ENCODE data around the gene OR1D5. TPM values are rescaled to one million over a fixed set of nuclear protein-coding genes. Genes with fewer than 3 reads are reported as not detected.

The OR1D5 gene
- polyA plus RNA-seq, 2 of the 4 experiments (the other 2 are of a cell fraction) = not detected

GRCh38 chr17:3026125-3026855 is 37.1 kb downstream of the OR1D5 start:
- no peak overlapping the region for H3K4me2 ChIP-seq
- no peak for TF ChIP-seq SREBF2 (IDR thresholded peaks at IDR 0.05)
- no peak for TF ChIP-seq TFCP2L1 (CRISPR knock-in tag; IDR thresholded peaks at IDR 0.05)
- TF ChIP-seq FOSB (CRISPR knock-in tag; IDR thresholded peaks at IDR 0.05) = no peak
- TF ChIP-seq EP300 (IDR thresholded peaks at IDR 0.05) = no peak
- no peak for TF ChIP-seq HDAC2 (IDR thresholded peaks at IDR 0.05)
- TF ChIP-seq SMC3 (IDR thresholded peaks at IDR 0.05) = no peak
- no peak for TF ChIP-seq FOSL2 (IDR thresholded peaks at IDR 0.05)
- TF ChIP-seq FOSL2 (CRISPR knock-in tag; IDR thresholded peaks at IDR 0.05) = no peak
- no peak for TF ChIP-seq FOXS1 (CRISPR knock-in tag; IDR thresholded peaks at IDR 0.05)
- TF ChIP-seq RNF2 (IDR thresholded peaks at IDR 0.05; ENCODE audit: borderline replicate concordance, low read depth) = no peak
- TF ChIP-seq HEYL (CRISPR knock-in tag; IDR thresholded peaks at IDR 0.05) = no peak
- TF ChIP-seq HOXB5 (CRISPR knock-in tag; IDR thresholded peaks at IDR 0.05) = no peak
- no peak for TF ChIP-seq MAFK (IDR thresholded peaks at IDR 0.05; ENCODE audit: partially characterized antibody)
- TF ChIP-seq HMGXB4 (CRISPR knock-in tag; IDR thresholded peaks at IDR 0.05; ENCODE audit: borderline replicate concordance) = no peak
- no peak for TF ChIP-seq E2F6 (IDR thresholded peaks at IDR 0.05; ENCODE audit: borderline replicate concordance, low read depth)
- TF ChIP-seq ESRRA (IDR thresholded peaks at IDR 0.05; ENCODE audit: borderline replicate concordance, low read length) = no peak
- TF ChIP-seq CBX2 (IDR thresholded peaks at IDR 0.05; ENCODE audit: borderline replicate concordance, low read depth) = no peak
- TF ChIP-seq CBX8 (IDR thresholded peaks at IDR 0.05) = no peak
- TF ChIP-seq KDM1A (IDR thresholded peaks at IDR 0.05; ENCODE audit: low read depth) = no peak
- ChIA-PET POLR2A (no interaction called here), CTCF (interaction anchor here (0.8 to 3.0 kb wide), 13 partner anchors 10 to 200 kb away, joined by 3 to 20 read pairs (median 3); no protein-coding TSS in a partner anchor)
- peak in 1 of 2 experiments; percentile 23; a peak in 3 of 6 replicates for ATAC-seq
- H3K4me3 ChIP-seq = no peak overlapping the region
- no peak for FAIRE-seq
- H3K27ac ChIP-seq = no peak overlapping the region
- DNase-seq (ENCODE audit: low read depth in 1 of 2, low spot score in 1 of 2) = no peak
- 90% methylated on average over 24 of the region's 26 CpGs for WGBS (ENCODE audit: missing lambda C conversion rate)
- H3K4me1 ChIP-seq = no peaks in the 10 kb centered on the region
- H3K9me3 ChIP-seq = peaks cover 33% of the 10 kb centered on the region; the same call in 2 of the 3 replicates

- TF ChIP-seq HEYL (CRISPR knock-in tag; IDR thresholded peaks at IDR 0.05) (no peak), NPAS2 (CRISPR knock-in tag; IDR thresholded peaks at IDR 0.05; ENCODE audit: borderline replicate concordance) (no peak), NFE2L2 (conservative IDR thresholded peaks at IDR 0.05; ENCODE audit: low read length) (no peak), ZC3H11A (IDR thresholded peaks at IDR 0.05) (no peak), SMC3 (IDR thresholded peaks at IDR 0.05) (no peak), HOXB5 (CRISPR knock-in tag; IDR thresholded peaks at IDR 0.05) (no peak), CBX8 (IDR thresholded peaks at IDR 0.05) (no peak), MAFK (IDR thresholded peaks at IDR 0.05; ENCODE audit: partially characterized antibody) (no peak), ZFP36 (IDR thresholded peaks at IDR 0.05; ENCODE audit: borderline replicate concordance, partially characterized antibody) (no peak), ZNF302 (CRISPR knock-in tag; IDR thresholded peaks at IDR 0.05) (no peak), TFCP2L1 (CRISPR knock-in tag; IDR thresholded peaks at IDR 0.05) (no peak), EHF (CRISPR knock-in tag; IDR thresholded peaks at IDR 0.05) (no peak), E2F6 (IDR thresholded peaks at IDR 0.05; ENCODE audit: borderline replicate concordance, low read depth) (no peak), USF2 (IDR thresholded peaks at IDR 0.05) (no peak), EHMT2 (IDR thresholded peaks at IDR 0.05; ENCODE audit: low read depth) (no peak)
- Histone ChIP-seq H3K4me2 (no peak overlapping the region), H3K9me3 (peaks cover 33% of the 10 kb centered on the region; the same call in 2 of the 3 replicates), H3K27ac (no peak overlapping the region), H3K4me1 (no peaks in the 10 kb centered on the region), H3K4me3 (no peak overlapping the region)
- no peak for DNase-seq (ENCODE audit: low read depth in 1 of 2, low spot score in 1 of 2)
- POLR2A ChIA-PET = no interaction called here
- WGBS (ENCODE audit: missing lambda C conversion rate) = 84% methylated on average over 15 of the region's 17 CpGs
- no peak for FAIRE-seq
- ATAC-seq = no peak
- CTCF ChIA-PET = interaction anchor here (0.8 to 3.0 kb wide), 12 partner anchors 9 to 239 kb away, joined by 3 to 20 read pairs (median 4); no protein-coding TSS in a partner anchor
Measured at GRCh38 chr17:3025421-3026124, 37.8 kb downstream of the OR1D5 start.
